ENCODE data around the gene BOC.

BOC gene

GRCh38 chr3:113279686-113280085, 68.3 kb downstream of the BOC start:
- Histone ChIP-seq H3K27ac (no peak overlapping the region), H3K4me3 (no peak overlapping the region)
- no peak for DNase-seq (ENCODE audit: low spot score)
- TF ChIP-seq CTCF (IDR thresholded peaks at IDR 0.05): no peak

GRCh38 chr3:113283306-113283705, 71.9 kb downstream of the BOC start:
- Histone ChIP-seq H3K4me3 (no peak overlapping the region), H3K27ac (no peak overlapping the region)
- DNase-seq (ENCODE audit: low spot score): no peak
- no peak for TF ChIP-seq CTCF (IDR thresholded peaks at IDR 0.05)

- no peak overlapping the region for H3K4me3 ChIP-seq
- TF ChIP-seq CTCF (IDR thresholded peaks at IDR 0.05): no peak
- no peak overlapping the region for H3K27ac ChIP-seq
- no peak for DNase-seq (ENCODE audit: low spot score)
Observed at GRCh38 chr3:113284453-113285050, 73.2 kb downstream of the BOC start.

GRCh38 chr3:113285226-113285625, 73.9 kb downstream of the BOC start:
- Histone ChIP-seq H3K27ac (no peak overlapping the region), H3K4me3 (no peak overlapping the region)
- DNase-seq (ENCODE audit: low spot score): no peak
- TF ChIP-seq CTCF (IDR thresholded peaks at IDR 0.05): no peak

- TF ChIP-seq CTCF (IDR thresholded peaks at IDR 0.05): no peak
- no peak for DNase-seq (ENCODE audit: low spot score)
- Histone ChIP-seq H3K4me3 (no peak overlapping the region), H3K27ac (no peak overlapping the region)
Observed at GRCh38 chr3:113285741-113286140, 74.4 kb downstream of the BOC start.

GRCh38 chr3:113286524-113286923, 75.2 kb downstream of the BOC start:
- Histone ChIP-seq H3K27ac (peak overlapping the region in 1 of 2 donors; percentile 45), H3K4me3 (no peak overlapping the region)
- DNase-seq (ENCODE audit: low spot score): no peak
- TF ChIP-seq CTCF (IDR thresholded peaks at IDR 0.05): no peak

- H3K4me3 ChIP-seq: no peak overlapping the region
- no peak for DNase-seq (ENCODE audit: low spot score)
- no peak overlapping the region for H3K27ac ChIP-seq
- no peak for TF ChIP-seq CTCF (IDR thresholded peaks at IDR 0.05)
Observed at GRCh38 chr3:113287111-113287802, 75.9 kb downstream of the BOC start.
